HG03439 (cell line): ENCODE results near the gene TUB.

Source experiments
- ATAC-seq: cut with Tn5 transposase; IDR thresholded peaks from one replicate; pipeline ENCODE4 v1.9.1; 2021; ENCODE audit warnings: mild to moderate bottlenecking, moderate library complexity; ENCODE audit not compliant: unreplicated experiment

TUB gene

DNA sequence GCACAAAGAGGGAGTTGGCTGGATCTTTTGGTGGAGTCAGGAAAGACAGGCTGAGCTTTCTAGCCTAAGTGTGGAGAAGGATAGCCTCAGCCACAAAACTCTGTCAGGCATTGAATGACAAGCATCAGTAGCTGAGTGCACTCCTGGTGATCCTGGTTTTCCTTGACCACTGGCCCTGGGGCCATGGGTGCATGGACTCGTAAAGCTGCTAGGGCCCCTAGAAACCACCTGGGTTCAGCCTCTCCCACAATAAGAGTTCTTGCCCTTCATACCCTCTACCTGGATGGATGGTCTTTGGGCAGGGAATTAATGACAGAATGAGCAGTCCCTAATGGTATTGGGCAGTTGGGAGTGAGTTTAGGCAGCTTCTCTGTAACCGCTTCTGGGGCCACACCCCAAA, 22.9 kb downstream of the TUB start:
- ATAC-seq = no peak

DNA sequence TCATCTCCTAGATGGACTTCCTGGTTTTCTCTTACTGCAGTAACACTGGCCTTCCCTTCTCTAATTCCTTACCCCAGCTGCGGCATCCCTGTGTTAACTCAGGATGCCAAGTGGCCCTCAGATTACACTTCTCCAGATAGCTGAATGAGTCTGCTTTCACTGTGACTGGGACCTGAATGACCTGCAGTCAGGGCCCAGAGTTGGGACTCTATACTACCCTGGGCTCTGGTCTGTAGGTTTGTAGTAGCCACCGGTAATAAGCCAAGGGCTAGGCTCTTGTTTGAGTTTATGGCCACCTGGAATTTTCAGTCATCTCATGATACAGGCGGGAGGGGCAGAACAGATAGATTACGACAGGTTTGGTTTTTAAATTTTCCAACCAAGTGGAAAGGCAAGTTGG, 24.1 kb downstream of the TUB start:
- ATAC-seq = no peak

- no peak for ATAC-seq
Measured at GRCh38 chr11:8105666-8106065, 24.7 kb downstream of the TUB start.

- ATAC-seq = no peak
Measured at GRCh38 chr11:8106679-8107078, 25.7 kb downstream of the TUB start.

DNA sequence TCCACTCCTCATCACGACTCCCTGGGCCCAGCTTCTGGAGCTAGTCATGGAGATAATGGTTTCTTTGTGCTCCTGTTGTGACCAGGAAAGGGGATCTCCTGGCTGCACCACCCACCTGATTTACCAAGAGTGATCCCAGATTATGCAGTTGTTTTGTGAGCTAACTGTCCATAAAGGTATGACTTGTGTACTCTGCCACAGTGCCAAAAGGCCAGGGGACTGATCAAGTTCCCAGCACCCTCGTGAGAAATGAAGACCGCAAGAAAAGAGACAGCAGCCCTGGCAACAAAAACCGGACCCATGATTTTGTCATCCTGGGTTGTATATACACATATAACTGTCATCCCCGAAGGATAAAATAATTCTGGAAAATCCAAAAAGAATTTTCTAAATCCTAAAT, 26.6 kb downstream of the TUB start:
- ATAC-seq = no peak

DNA sequence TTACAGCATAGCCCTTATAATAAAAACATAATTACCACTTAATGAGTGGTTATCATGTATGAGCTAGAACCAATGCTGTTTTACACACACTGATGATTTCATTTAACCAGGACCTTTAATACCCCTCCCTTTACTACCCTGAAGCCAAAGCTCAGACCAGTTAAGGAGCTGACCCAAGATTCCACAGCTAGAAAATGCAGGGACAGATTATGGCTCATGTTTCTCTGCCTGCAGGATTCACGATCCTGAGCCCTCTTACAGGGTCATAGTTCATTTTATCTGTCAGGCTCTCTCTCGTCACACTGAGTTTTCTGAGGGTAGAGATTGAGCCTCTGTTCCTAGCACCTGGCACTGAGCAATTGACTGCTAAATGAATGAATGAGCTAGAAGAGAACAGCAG, 27.4 kb downstream of the TUB start:
- ATAC-seq = no peak

DNA sequence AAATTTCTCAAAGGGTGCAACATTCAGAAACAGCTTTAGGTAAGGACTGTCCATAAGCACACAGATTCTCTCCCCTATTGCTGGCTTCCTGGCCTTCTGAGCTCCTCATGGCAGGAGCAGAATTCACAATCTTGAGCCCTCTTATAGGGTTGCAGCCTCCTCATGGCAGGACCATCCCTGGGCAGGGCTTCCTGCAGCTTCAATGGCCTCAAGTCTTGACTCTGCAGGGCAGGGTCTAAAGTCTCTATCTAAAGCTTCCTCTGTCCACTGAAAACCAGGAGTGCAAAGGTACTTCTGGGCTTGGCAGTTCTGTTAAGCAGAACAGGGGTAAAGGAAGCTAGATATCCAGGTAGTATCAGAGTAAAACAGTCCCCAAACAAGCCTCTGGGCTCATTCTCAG, 28.7 kb downstream of the TUB start:
- ATAC-seq = no peak

DNA sequence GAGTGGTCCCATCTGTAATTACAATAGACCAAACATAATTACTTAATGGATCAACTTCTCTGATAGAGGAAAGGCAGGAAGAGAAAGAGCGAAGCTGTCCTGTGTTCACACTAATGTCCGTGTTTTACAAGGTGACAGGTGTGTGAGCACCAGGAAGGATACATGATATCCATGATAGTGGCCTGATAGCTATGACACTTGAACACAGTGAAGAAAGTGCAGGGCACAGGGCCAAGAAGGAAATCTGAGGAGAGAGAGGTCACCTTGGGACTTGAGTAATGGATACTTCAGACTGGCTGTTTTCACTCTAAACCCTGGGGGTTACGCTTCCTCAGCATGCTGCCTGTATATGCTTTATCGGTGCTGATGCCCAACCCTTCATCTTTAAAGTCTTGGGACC, 29.4 kb downstream of the TUB start:
- no peak for ATAC-seq

DNA sequence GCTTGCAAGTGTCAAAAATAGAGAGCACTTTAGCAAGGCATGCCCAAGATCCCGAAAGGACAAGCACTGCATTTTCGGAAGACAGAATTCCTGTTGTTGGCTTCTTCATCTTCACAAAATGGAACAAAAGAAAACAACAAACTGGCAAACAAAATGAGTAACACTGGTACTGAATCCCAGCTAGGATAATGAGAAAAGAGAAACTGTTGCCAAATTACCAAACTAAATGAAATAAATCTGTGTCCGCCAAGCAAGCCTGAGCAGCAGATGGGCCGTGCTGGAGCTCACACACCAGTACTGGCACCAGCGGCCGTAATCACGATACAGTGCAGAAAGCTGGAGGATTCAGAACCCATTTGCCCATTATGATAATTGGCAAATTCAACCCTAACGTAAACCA, 30.6 kb downstream of the TUB start:
- no peak for ATAC-seq

DNA sequence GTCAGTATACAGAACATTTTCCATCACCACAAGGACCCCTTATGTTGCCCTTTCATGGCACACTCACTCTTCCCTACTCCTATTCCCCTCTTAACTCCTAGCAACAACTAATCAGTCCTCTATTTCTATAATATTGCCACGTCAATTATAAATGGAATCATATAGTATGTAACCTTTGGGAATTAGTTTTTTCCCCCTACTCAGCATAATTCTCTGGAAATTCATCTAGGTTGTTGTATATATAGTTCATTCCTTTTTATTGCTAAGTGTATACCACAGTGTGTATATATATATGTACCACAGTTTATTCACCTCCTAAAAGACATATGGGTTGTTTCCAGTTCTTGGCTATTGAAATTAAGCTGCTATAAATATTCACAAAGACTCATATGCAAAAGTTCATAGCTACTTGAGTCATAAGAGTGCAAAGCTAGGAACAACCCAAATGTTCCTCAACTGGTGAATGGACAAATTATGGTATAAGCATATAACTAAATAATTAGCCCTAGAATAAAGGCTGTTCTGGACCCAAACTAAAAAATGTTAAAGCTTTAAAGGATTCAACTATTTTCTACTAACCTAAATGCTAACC, 41.3 kb downstream of the TUB start:
- ATAC-seq = no peak

DNA sequence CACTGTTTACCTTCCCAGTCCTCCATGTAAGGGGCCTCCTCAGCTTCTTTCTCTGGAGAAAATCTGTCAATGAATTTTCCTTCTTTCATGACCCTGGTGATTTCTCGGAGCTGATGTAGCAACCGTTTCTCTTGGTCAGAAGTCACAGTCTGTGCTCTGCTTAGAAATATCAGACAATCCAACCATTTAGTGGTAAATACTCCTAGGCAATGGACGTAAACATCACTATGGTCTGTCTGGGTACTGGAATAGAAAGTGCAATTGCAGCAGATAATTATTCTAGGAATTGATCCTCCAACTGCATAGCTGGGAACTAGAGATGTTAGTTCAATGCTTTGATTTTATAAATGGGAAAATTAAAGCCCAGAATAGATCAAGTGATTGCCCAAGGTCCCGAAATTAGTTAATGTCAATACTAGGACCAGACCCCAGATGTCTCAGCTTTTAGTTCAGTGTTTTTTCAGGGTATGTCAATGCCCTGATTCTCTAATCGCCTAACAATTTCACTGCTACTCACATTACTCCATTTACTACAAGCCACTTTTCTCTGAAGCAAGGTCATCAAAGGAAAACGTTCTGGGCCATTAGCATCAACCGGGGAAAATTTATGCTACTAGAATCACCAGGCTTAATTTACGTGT, 45.8 kb downstream of the TUB start:
- ATAC-seq = no peak

- no peak for ATAC-seq
Measured at GRCh38 chr11:8127447-8127846, 46.4 kb downstream of the TUB start.

DNA sequence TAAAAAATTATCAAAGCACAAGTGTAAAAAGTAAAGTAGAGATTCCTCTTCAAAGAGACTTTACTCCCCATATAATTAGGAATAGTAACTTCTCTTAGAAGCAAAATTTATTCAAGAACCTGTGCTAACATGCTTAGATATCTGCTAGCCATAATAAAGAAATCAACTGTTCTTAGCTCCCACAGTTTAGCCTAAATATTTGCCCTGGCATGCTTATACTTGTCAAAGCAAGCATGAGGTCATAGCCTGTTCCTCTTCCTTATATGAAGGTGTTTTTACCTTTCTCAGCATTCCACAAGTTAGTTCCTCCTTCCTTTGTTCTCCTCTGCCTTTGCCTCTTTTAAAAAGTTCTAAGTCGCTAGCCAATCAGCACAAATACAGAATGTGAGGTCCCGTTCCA, 57.5 kb downstream of the TUB start:
- no peak for ATAC-seq

DNA sequence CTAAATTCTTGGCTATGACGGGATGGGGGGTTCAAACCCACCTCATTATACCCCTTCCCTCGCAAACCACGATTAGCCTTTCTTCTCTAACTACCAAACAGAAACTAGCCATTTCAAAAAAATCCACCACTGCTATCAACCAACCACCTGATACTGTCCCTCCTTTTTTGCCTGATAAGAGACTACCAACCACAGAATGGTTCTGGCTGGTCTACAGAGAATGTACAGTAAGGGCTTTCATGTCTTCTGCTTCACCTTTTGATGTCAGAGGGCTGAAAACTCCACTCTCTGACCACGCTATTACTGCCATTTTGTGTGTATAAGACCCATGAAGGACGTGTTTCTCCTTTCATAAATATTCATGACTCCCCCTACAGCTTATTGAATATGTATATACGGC, 68.7 kb downstream of the TUB start:
- no peak for ATAC-seq
